HL-60 (cell line): Measurements from ENCODE around the gene SIX5.

Experiments
- CTCF ChIP-seq: IDR thresholded peaks from one replicate; pipeline ENCODE4 v1.5.1; 2011; ENCODE audit warnings: low read length, control low read depth, inconsistent platforms; ENCODE audit not compliant: insufficient read depth
- GABPA ChIP-seq: IDR thresholded peaks from 2 replicates; pipeline ENCODE4 v1.6.1; 2012; ENCODE audit warnings: low read depth
- REST ChIP-seq: IDR thresholded peaks from 2 replicates; pipeline ENCODE4 v1.6.1; 2012; ENCODE audit warnings: low read depth; ENCODE audit not compliant: insufficient replicate concordance

- TF ChIP-seq GABPA (no peak), CTCF (no peak), REST (no peak)
These were observed 35.8 kb upstream of the SIX5 start for GRCh38 chr19:45804959-45805230.
